IMR-90 (cell line): Measurements from ENCODE around the gene TIAM2.

ENCODE experiments used
- POLR2A ChIP-seq: IDR thresholded peaks from 2 replicates; pipeline ENCODE4 v1.6.1; 2012; ENCODE audit warnings: mild to moderate bottlenecking, low read depth, low read length
- TF ChIP-seq, protein P1 (sequence below): conservative IDR thresholded peaks from 2 replicates; pipeline ENCODE4 v1.5.1; 2012; ENCODE audit warnings: mild to moderate bottlenecking, low read depth, low read length, improper control_type of control experiment

- TF ChIP-seq POLR2A, result no peak
- TF ChIP-seq, protein P1, sequence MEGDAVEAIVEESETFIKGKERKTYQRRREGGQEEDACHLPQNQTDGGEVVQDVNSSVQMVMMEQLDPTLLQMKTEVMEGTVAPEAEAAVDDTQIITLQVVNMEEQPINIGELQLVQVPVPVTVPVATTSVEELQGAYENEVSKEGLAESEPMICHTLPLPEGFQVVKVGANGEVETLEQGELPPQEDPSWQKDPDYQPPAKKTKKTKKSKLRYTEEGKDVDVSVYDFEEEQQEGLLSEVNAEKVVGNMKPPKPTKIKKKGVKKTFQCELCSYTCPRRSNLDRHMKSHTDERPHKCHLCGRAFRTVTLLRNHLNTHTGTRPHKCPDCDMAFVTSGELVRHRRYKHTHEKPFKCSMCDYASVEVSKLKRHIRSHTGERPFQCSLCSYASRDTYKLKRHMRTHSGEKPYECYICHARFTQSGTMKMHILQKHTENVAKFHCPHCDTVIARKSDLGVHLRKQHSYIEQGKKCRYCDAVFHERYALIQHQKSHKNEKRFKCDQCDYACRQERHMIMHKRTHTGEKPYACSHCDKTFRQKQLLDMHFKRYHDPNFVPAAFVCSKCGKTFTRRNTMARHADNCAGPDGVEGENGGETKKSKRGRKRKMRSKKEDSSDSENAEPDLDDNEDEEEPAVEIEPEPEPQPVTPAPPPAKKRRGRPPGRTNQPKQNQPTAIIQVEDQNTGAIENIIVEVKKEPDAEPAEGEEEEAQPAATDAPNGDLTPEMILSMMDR, result no peak
Measured at GRCh38 chr6:155219858-155220301, 224.8 kb downstream of the TIAM2 start.
